Stimulated activated CD8-positive, alpha-beta memory T cell treated with anti-CD3 and anti-CD28 coated beads, Interleukin-15, amount 100 ng/mL, for 48 hours (primary cell): ENCODE results near the gene SORCS2.

Source experiments
- DNase-seq, 2 donors: peaks; one replicate each; pipeline ENCODE4 v3.0.0-alpha.2; 2020; ENCODE audit warnings: low read depth in 2 of 2

The SORCS2 gene

GRCh38 chr4:7635445-7636239, 443.3 kb downstream of the SORCS2 start:
- DNase-seq: no peak

DNA sequence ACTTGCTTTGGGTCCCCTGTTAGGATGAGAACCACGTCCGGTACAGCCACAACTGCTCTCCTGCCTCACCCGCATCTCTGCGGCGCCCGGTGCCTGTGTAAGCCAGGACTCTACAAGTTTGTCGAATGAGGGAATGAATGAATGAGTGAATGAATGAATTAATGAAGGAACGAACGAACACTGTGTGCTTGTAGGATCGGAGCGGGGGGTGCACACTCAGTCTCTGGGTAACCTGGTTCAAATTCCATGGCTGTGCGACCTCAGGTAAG, 443.8 kb downstream of the SORCS2 start:
- DNase-seq: no peak

GRCh38 chr4:7637139-7637538, 444.8 kb downstream of the SORCS2 start:
- no peak for DNase-seq

- no peak for DNase-seq
These were observed 445.6 kb downstream of the SORCS2 start for GRCh38 chr4:7637971-7638370.

DNA sequence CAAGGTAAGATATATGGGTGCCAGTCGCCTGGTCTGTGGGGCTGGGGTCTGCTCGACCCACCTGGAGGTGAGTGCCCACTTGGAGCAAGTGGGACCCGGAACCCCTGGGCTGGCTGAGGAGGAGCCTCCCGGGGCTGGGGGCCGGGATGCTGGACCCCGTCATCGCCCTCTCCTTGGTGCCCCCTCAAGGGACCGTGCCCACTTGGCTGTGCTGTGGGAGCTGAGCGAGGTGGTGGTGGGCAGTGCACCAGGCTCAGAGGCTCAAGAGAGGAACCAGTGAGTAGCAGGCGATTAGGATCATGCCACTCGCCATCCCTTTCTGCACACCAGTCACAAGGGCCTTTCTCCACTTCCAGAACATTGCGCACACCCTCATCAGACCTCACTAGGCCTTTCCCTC, 446.2 kb downstream of the SORCS2 start:
- no peak for DNase-seq

DNA sequence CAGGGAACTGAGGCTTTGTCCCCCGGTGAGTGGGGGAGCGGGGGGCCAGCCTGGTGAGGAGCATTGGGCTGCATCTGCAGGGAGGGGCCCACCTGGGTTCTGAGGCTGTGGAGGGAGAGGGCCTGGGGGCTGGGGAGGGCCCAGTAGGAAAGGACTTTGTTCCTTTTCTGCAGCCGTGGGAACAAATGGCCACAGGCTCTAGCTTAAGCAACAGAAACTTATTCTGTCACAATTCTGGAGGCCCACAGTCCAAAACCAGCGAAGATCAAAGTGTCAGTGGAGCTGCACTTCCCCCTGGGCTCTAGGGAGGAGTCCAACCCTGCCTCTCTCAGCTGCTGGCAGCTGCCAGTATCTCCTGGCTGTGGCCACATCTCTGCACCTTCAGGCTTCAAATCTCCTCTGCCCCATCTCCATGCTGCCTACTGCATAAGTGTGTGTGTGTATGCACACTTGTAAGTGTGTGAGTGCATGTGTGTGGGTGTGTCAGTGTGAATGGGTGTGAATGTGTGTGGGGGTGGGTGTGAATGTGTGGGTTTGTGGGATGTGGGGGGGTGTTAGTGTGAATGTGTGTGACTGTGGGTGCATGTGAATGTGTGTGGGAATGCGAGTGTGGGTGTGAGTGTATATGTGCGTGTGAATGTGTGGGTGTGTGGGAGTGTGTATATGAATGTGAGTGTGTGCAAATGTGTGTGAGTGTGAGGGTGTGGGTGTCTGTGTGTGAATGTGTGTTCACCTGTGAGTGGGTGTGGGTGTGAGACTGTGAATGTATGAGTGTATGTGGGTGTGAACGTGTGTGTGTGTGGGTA, 446.8 kb downstream of the SORCS2 start:
- DNase-seq: no peak

GRCh38 chr4:7640136-7640535, 447.8 kb downstream of the SORCS2 start:
- no peak for DNase-seq

- DNase-seq: no peak
These were observed 449.4 kb downstream of the SORCS2 start for GRCh38 chr4:7641712-7642111.

GRCh38 chr4:7642741-7643458, 450.6 kb downstream of the SORCS2 start:
- DNase-seq: no peak

GRCh38 chr4:7645158-7645557, 452.8 kb downstream of the SORCS2 start:
- DNase-seq: no peak

DNA sequence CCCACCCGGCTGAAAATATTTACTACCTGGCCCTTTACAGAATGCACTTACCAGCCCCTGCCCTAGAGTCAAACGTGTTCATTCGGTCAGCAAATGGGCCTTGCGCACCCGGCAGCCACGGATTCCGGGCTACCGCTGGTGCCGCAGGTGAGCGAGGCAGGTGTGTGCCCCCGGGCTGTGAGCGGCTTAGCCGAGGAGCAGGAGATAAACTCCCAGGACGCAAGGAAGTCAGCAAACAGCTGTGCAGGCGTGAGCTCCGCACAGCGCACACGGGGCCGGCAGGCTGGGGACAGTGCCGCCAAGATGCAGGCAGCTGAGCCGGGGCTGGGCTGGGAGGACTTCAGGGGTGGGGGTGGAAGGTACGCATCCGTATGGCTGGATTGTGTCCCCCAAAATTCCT, 453.6 kb downstream of the SORCS2 start:
- no peak for DNase-seq

GRCh38 chr4:7646384-7647061, 454.2 kb downstream of the SORCS2 start:
- DNase-seq: no peak

GRCh38 chr4:7647186-7647585, 454.8 kb downstream of the SORCS2 start:
- DNase-seq: no peak

DNA sequence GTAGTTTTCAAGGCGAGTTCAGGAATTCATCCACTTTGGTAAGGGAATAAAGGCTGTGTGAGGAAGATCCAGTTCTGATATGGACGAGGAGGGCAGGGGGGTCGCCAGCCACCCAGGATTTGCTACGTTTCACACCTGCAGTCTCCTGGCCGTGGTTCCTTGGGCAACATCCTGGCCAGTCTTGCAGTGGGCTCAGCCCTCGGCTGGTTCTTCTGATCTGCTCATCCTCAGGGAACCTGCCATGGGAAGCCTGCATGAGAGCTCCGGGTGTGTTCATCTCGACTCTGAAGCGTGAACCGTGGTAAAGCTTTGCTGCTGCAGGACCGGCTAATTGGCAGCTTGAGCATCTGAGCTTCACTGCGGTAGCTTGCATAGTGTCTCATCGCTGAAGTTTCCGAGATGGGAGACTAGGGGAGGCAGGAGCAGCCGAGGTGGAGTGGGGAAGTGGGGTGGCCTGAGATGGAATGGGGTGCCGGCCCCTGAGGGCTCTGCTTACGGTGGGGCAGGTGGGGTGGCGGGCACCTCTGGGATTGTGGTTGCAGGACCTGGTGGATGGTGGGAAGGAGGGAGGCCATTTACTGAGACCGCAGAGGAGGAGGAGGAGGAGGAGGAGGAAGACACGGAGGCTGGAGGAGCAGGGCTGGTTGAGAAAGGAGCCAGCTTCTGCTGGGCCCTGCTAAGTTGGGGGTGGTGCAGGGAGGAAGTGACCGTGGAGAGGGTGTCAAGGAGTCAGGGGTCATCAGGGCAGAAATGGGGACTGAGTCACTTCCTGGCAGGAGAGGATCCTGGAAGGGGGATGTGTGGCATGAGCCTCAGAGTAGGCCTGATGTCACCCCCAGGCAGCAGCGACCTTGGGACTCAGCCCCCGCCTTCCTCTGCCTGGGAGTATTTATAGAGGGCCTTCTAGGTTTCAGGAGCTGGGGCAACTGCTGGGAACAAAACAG, 455.5 kb downstream of the SORCS2 start:
- DNase-seq: no peak

- DNase-seq: no peak
These were observed 456.4 kb downstream of the SORCS2 start for GRCh38 chr4:7648544-7649395.

- DNase-seq: no peak
These were observed 457.0 kb downstream of the SORCS2 start for GRCh38 chr4:7649411-7649740.

DNA sequence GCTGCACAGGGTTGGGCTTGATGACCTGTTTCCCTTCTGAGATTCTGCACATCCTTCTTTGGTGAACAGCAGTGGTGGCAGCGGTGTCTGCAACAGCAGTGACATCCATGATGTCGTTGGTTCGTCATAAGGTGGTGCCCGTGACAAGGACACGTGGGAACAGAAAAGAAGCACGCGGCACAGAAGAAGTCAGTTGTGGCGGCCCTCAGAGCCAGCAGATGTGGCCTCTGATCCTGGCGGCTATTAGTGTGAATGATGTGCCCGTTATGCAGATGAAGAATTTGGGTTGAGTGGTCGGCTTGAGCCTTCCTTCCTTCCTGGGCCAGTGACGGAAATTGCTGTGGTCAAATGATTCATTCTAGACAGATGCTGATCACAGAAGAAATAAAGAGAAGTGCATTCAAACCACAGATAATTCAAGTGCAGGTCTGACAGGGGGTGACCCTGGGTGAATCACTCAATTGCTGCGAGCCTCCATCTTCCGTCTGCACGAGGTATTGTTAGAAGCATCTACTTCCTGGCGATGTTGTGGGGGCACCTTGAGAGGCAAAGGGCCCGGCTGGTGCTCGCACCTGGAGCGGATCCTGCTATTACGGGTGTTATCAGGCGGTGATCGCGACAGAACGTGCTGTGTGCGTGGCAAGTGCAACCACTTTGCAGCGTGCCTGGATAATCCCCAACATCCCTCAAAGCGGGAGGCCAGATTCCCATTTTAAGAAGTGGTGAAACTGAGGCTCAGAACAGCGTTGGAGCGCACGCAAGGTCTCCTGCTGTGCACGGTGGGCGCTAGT, 457.6 kb downstream of the SORCS2 start:
- DNase-seq: peak; percentile 45 to 48

DNA sequence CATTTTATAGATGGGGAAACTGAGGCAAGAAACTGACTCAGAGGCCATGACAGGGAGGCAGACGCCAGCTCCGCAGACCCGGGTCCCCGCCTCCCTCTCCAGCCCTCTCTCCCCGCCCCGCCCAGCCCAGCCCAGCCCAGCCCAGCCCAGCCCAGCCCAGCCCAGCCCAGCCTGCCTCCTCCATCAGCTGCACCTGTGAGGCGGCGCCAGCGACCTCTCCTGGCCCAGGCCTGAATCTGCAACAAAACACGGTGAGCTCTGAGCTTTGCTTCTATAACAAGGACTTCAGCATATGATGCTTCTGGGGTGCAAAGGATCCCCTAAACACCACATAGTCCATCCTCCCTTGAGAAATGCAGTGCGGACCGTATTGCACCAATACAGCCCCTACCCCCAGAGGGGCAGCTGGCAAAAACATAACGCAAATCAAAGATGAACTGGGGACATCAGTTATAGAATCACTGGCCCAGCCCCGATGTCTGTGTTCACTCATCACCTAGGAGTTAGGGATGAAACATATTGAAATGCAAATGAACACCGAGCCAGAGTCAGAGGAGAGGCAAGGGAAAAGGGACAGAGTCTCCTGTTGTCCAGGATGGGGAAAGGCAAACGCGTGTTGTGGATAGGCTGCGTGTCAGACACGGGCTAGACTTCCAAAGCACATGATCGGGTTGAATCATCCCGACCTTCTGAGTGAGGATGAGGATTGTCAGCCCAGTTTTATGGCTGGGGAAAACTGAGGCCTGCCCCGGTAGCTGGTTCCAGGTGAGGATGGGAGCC, 458.5 kb downstream of the SORCS2 start:
- no peak for DNase-seq

DNA sequence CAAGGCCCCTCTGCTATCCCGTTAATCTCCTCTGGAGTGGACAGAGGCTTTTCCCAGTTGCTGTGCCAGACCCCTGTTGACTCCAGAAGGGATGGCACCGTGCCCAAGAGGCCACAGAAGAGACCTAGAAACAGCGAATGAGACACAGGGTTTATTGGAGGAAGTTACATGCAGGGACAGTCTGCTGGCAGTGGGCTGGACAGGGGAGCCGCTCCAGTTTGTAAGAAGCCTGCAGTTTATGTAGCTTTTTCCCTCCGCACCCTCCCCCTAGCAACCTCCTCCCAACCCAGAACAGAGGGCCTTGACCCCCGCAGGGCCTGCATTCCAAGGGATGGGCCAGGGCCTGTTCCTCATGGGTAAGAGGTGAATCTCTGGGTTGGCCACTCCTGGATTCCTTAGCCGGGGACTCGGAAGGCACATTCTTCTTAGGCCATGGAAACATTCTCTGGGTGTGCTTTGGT, 459.2 kb downstream of the SORCS2 start:
- DNase-seq: no peak
